Rectal smooth muscle tissue (tissue), 1 donor: ENCODE data around the gene SOHLH2.

Experiments used
- H3K27ac ChIP-seq: one replicate; pipeline ENCODE4 v1.7.0; 2013; ENCODE audit warnings: low read depth, low read length, inconsistent platforms
- H3K27me3 ChIP-seq: one replicate; pipeline ENCODE4 v1.7.0; 2013; ENCODE audit warnings: low read length; ENCODE audit not compliant: control insufficient read depth, insufficient read depth
- H3K36me3 ChIP-seq: one replicate; pipeline ENCODE4 v1.7.0; 2013; ENCODE audit warnings: low read length; ENCODE audit not compliant: control insufficient read depth, insufficient read depth
- H3K4me1 ChIP-seq: one replicate; pipeline ENCODE4 v1.7.0; 2013; ENCODE audit warnings: low read length; ENCODE audit not compliant: control insufficient read depth, insufficient read depth
- H3K4me3 ChIP-seq: one replicate; pipeline ENCODE4 v1.7.0; 2013; ENCODE audit warnings: low read length
- H3K9ac ChIP-seq: one replicate; pipeline ENCODE4 v1.7.0; 2013; ENCODE audit warnings: low read length

Gene SOHLH2

GRCh38 chr13:36224730-36225129 is 10.4 kb upstream of the SOHLH2 start:
- H3K36me3 ChIP-seq, result no peaks in the 10 kb centered on the region
- no peak overlapping the region for H3K9ac ChIP-seq
- H3K4me1 ChIP-seq, result no peaks in the 10 kb centered on the region
- no peak overlapping the region for H3K4me3 ChIP-seq
- H3K27ac ChIP-seq, result no peak overlapping the region
- H3K27me3 ChIP-seq, result no peaks in the 10 kb centered on the region

GRCh38 chr13:36219883-36220282 is 5.5 kb upstream of the SOHLH2 start:
- H3K36me3 ChIP-seq, result no peaks in the 10 kb centered on the region
- no peaks in the 10 kb centered on the region for H3K27me3 ChIP-seq
- H3K4me1 ChIP-seq, result no peaks in the 10 kb centered on the region
- H3K4me3 ChIP-seq, result no peak overlapping the region
- H3K9ac ChIP-seq, result no peak overlapping the region
- H3K27ac ChIP-seq, result no peak overlapping the region

GRCh38 chr13:36217456-36217855 is 3.1 kb upstream of the SOHLH2 start:
- H3K4me1 ChIP-seq, result no peaks in the 10 kb centered on the region
- no peak overlapping the region for H3K9ac ChIP-seq
- no peaks in the 10 kb centered on the region for H3K27me3 ChIP-seq
- H3K27ac ChIP-seq, result no peak overlapping the region
- no peak overlapping the region for H3K4me3 ChIP-seq
- no peaks in the 10 kb centered on the region for H3K36me3 ChIP-seq

- Histone ChIP-seq H3K27me3 (no peaks in the 10 kb centered on the region), H3K4me3 (no peak overlapping the region), H3K36me3 (no peaks in the 10 kb centered on the region), H3K9ac (no peak overlapping the region), H3K4me1 (no peaks in the 10 kb centered on the region), H3K27ac (no peak overlapping the region)
Measured at GRCh38 chr13:36212789-36213188, 1.6 kb downstream of the SOHLH2 start.

GRCh38 chr13:36211567-36211966 is 2.8 kb downstream of the SOHLH2 start:
- no peaks in the 10 kb centered on the region for H3K27me3 ChIP-seq
- no peaks in the 10 kb centered on the region for H3K36me3 ChIP-seq
- no peak overlapping the region for H3K9ac ChIP-seq
- H3K27ac ChIP-seq, result no peak overlapping the region
- H3K4me3 ChIP-seq, result no peak overlapping the region
- no peaks in the 10 kb centered on the region for H3K4me1 ChIP-seq

GRCh38 chr13:36210738-36211137 is 3.6 kb downstream of the SOHLH2 start:
- Histone ChIP-seq H3K9ac (no peak overlapping the region), H3K4me3 (no peak overlapping the region), H3K36me3 (no peaks in the 10 kb centered on the region), H3K27me3 (no peaks in the 10 kb centered on the region), H3K27ac (no peak overlapping the region), H3K4me1 (no peaks in the 10 kb centered on the region)

GRCh38 chr13:36207672-36208071 is 6.7 kb downstream of the SOHLH2 start:
- H3K9ac ChIP-seq, result no peak overlapping the region
- no peaks in the 10 kb centered on the region for H3K4me1 ChIP-seq
- H3K27ac ChIP-seq, result no peak overlapping the region
- no peaks in the 10 kb centered on the region for H3K27me3 ChIP-seq
- no peak overlapping the region for H3K4me3 ChIP-seq
- H3K36me3 ChIP-seq, result no peaks in the 10 kb centered on the region

GRCh38 chr13:36193151-36193855 is 21.1 kb downstream of the SOHLH2 start:
- no peak overlapping the region for H3K4me3 ChIP-seq
- H3K27ac ChIP-seq, result no peak overlapping the region
- H3K4me1 ChIP-seq, result no peaks in the 10 kb centered on the region
- H3K9ac ChIP-seq, result no peak overlapping the region
- H3K36me3 ChIP-seq, result no peaks in the 10 kb centered on the region
- no peaks in the 10 kb centered on the region for H3K27me3 ChIP-seq

GRCh38 chr13:36192166-36192565 is 22.2 kb downstream of the SOHLH2 start:
- no peak overlapping the region for H3K4me3 ChIP-seq
- H3K4me1 ChIP-seq, result no peaks in the 10 kb centered on the region
- H3K27ac ChIP-seq, result no peak overlapping the region
- H3K9ac ChIP-seq, result no peak overlapping the region
- H3K27me3 ChIP-seq, result no peaks in the 10 kb centered on the region
- H3K36me3 ChIP-seq, result no peaks in the 10 kb centered on the region

GRCh38 chr13:36190771-36191170 is 23.6 kb downstream of the SOHLH2 start:
- H3K9ac ChIP-seq, result no peak overlapping the region
- H3K27ac ChIP-seq, result no peak overlapping the region
- H3K27me3 ChIP-seq, result no peaks in the 10 kb centered on the region
- no peak overlapping the region for H3K4me3 ChIP-seq
- H3K36me3 ChIP-seq, result no peaks in the 10 kb centered on the region
- H3K4me1 ChIP-seq, result no peaks in the 10 kb centered on the region

- H3K27me3 ChIP-seq, result no peaks in the 10 kb centered on the region
- no peaks in the 10 kb centered on the region for H3K4me1 ChIP-seq
- no peak overlapping the region for H3K4me3 ChIP-seq
- no peak overlapping the region for H3K27ac ChIP-seq
- H3K36me3 ChIP-seq, result no peaks in the 10 kb centered on the region
- H3K9ac ChIP-seq, result no peak overlapping the region
Measured at GRCh38 chr13:36188441-36188840, 25.9 kb downstream of the SOHLH2 start.

- H3K9ac ChIP-seq, result no peak overlapping the region
Measured at GRCh38 chr13:36183901-36184300, 30.5 kb downstream of the SOHLH2 start.

GRCh38 chr13:36175621-36176020 is 38.7 kb downstream of the SOHLH2 start:
- no peaks in the 10 kb centered on the region for H3K4me1 ChIP-seq
- H3K27me3 ChIP-seq, result no peaks in the 10 kb centered on the region
- no peak overlapping the region for H3K9ac ChIP-seq
- no peak overlapping the region for H3K27ac ChIP-seq
- H3K36me3 ChIP-seq, result no peaks in the 10 kb centered on the region
- no peak overlapping the region for H3K4me3 ChIP-seq

More at GRCh38 chr13:36183901-36184300, 30.5 kb downstream of the SOHLH2 start:
- Histone ChIP-seq H3K27ac (no peak overlapping the region), H3K36me3 (no peaks in the 10 kb centered on the region), H3K4me1 (no peaks in the 10 kb centered on the region), H3K27me3 (no peaks in the 10 kb centered on the region), H3K4me3 (no peak overlapping the region)
